HepG2 (cell line): ENCODE measurements around the gene NCOA7. TPM values are rescaled to one million over a fixed set of nuclear protein-coding genes. Genes with fewer than 3 reads are reported as not detected.

ENCODE experiments used
- ATF7-NPFF ChIP-seq: sonication (generic); formaldehyde crosslinking; IDR thresholded peaks from 2 replicates; pipeline ENCODE4 v1.8.1; 2023; ENCODE audit warnings: mild to moderate bottlenecking, low read depth, missing genetic modification reagents, moderate library complexity
- DPF2 ChIP-seq: sonication (generic); formaldehyde crosslinking; IDR thresholded peaks from 2 replicates; pipeline ENCODE4 v1.4.0; 2020; ENCODE audit warnings: mild to moderate bottlenecking, low read depth, missing genetic modification reagents, borderline replicate concordance
- FOXP4 ChIP-seq: sonication (generic); formaldehyde crosslinking; IDR thresholded peaks from 2 replicates; pipeline ENCODE4 v1.4.0; 2020; ENCODE audit warnings: missing genetic modification reagents
- GABPB1 ChIP-seq: IDR thresholded peaks from 2 replicates; pipeline ENCODE4 v1.6.1; 2016; ENCODE audit warnings: mild to moderate bottlenecking, missing genetic modification reagents, moderate library complexity, missing compliant biosample characterization
- HOXA3 ChIP-seq: sonication (generic); formaldehyde crosslinking; IDR thresholded peaks from 2 replicates; pipeline ENCODE4 v1.5.0; 2020; ENCODE audit warnings: missing genetic modification reagents
- HOXA9 ChIP-seq: sonication (generic); formaldehyde crosslinking; IDR thresholded peaks from 2 replicates; pipeline ENCODE4 v1.8.1; 2022; ENCODE audit warnings: missing genetic modification reagents, mild to moderate bottlenecking, moderate library complexity, borderline replicate concordance
- ISX ChIP-seq: sonication (generic); formaldehyde crosslinking; conservative IDR thresholded peaks from 2 replicates; pipeline ENCODE4 v1.5.0; 2020; ENCODE audit warnings: missing genetic modification reagents
- KDM2A ChIP-seq: sonication (generic); formaldehyde crosslinking; IDR thresholded peaks from 2 replicates; pipeline ENCODE4 v1.4.0; 2020; ENCODE audit warnings: low read depth, missing genetic modification reagents, borderline replicate concordance
- KLF12 ChIP-seq: sonication (generic); formaldehyde crosslinking; IDR thresholded peaks from 2 replicates; pipeline ENCODE4 v1.4.0; 2020; ENCODE audit warnings: missing genetic modification reagents, borderline replicate concordance
- MEIS2 ChIP-seq: sonication (generic); formaldehyde crosslinking; IDR thresholded peaks from 2 replicates; pipeline ENCODE4 v1.9.0; 2021; ENCODE audit warnings: mild to moderate bottlenecking, missing genetic modification reagents
- MLLT10 ChIP-seq: sonication (generic); formaldehyde crosslinking; IDR thresholded peaks from 2 replicates; pipeline ENCODE4 v1.4.0; 2020; ENCODE audit warnings: missing genetic modification reagents
- NCOA1 ChIP-seq: sonication (generic); formaldehyde crosslinking; IDR thresholded peaks from 2 replicates; pipeline ENCODE4 v1.9.0; 2021; ENCODE audit warnings: missing genetic modification reagents
- PAF1 ChIP-seq: IDR thresholded peaks from 2 replicates; pipeline ENCODE4 v1.6.1; 2016; ENCODE audit warnings: missing genetic modification reagents, missing compliant biosample characterization
- POLR2AphosphoS2 ChIP-seq: IDR thresholded peaks from 2 replicates; pipeline ENCODE4 v1.6.1; 2011; ENCODE audit warnings: low read depth, low read length, improper control_type of control experiment
- RXRA ChIP-seq: sonication (generic); formaldehyde crosslinking; IDR thresholded peaks from 2 replicates; pipeline ENCODE4 v1.5.1; 2020; ENCODE audit warnings: missing genetic modification reagents
- TARDBP ChIP-seq: sonication (generic); formaldehyde crosslinking; IDR thresholded peaks from 2 replicates; pipeline ENCODE4 v1.8.0; 2022; ENCODE audit warnings: mild to moderate bottlenecking, missing genetic modification reagents
- THAP9 ChIP-seq: sonication (generic); formaldehyde crosslinking; IDR thresholded peaks from 2 replicates; pipeline ENCODE4; 2020; ENCODE audit warnings: missing genetic modification reagents, mild to moderate bottlenecking, borderline replicate concordance
- TIGD3 ChIP-seq: sonication (generic); formaldehyde crosslinking; IDR thresholded peaks from 2 replicates; pipeline ENCODE4 v1.5.1; 2020; ENCODE audit warnings: mild to moderate bottlenecking, missing genetic modification reagents, borderline replicate concordance
- YEATS4 ChIP-seq: sonication (generic); formaldehyde crosslinking; IDR thresholded peaks from 2 replicates; pipeline ENCODE4 v1.4.0; 2020; ENCODE audit warnings: missing genetic modification reagents, borderline replicate concordance
- ZMYM4 ChIP-seq: sonication (generic); formaldehyde crosslinking; IDR thresholded peaks from 2 replicates; pipeline ENCODE4 v1.8.1; 2023; ENCODE audit warnings: mild to moderate bottlenecking, missing genetic modification reagents
- ZNF225 ChIP-seq: sonication (generic); formaldehyde crosslinking; IDR thresholded peaks from 2 replicates; pipeline ENCODE4 v1.4.0; 2020; ENCODE audit warnings: mild to moderate bottlenecking, missing genetic modification reagents
- ZNF274 ChIP-seq: sonication (generic); formaldehyde crosslinking; IDR thresholded peaks from 2 replicates; pipeline ENCODE4 v1.5.1; 2020; ENCODE audit warnings: mild to moderate bottlenecking, missing genetic modification reagents
- ZNF280B ChIP-seq: sonication (generic); formaldehyde crosslinking; IDR thresholded peaks from 2 replicates; pipeline ENCODE4 v1.5.0; 2020; ENCODE audit warnings: missing genetic modification reagents, mild to moderate bottlenecking, borderline replicate concordance
- ZNF776 ChIP-seq: sonication (generic); formaldehyde crosslinking; IDR thresholded peaks from 2 replicates; pipeline ENCODE4 v1.4.0; 2020; ENCODE audit warnings: mild to moderate bottlenecking, missing genetic modification reagents
- polyA plus RNA-seq, 8 experiments: library from polyadenylated mRNA; depleted of rRNA in 3 of 8; stranded (reverse) in 7 of 8; unstranded in 1 of 8; fragments of >200 nt; fragmentation: Illumina TruSeq in 4 of 8; extraction: Trizol in 4 of 8; gene quantifications; 2 replicates each; pipeline versions ENCODE4 v1.2.1 to v1.2.3, GENCODE V29; 2011 to 2016; ENCODE audit warnings: low read depth in 4 of 8, missing spikeins in 1 of 8, mixed read lengths in 1 of 8; ENCODE audit not compliant: insufficient read depth in 1 of 8
- total RNA-seq, 5 experiments: library from RNA; depleted of rRNA; stranded (reverse); fragments of >200 nt; fragmentation: Illumina TruSeq; extraction: Trizol; gene quantifications; 2 replicates each; pipeline ENCODE4 v1.2.3, GENCODE V29; 2016; ENCODE audit warnings: low read depth in 1 of 5

NCOA7 gene
- total and polyA plus RNA-seq, 2 of the 13 experiments (the other 11 are each of a cell fraction or from before 2014, with no cell fraction given), result 13.6 to 20.8 TPM

GRCh38 chr6:125953502-125953875 lies 162.7 kb downstream of the NCOA7 start (continued):
- no peak for TF ChIP-seq DPF2 (CRISPR knock-in tag)
- TF ChIP-seq FOXP4, result no peak
- TF ChIP-seq MEIS2 (CRISPR knock-in tag), result no peak
- no peak for TF ChIP-seq MLLT10 (CRISPR knock-in tag)
- TF ChIP-seq ISX (CRISPR knock-in tag), result no peak
- peak; percentile 37; the same call in 1 of the 2 replicates for TF ChIP-seq RXRA (CRISPR knock-in tag)
- TF ChIP-seq PAF1 (CRISPR knock-in tag), result no peak
- TF ChIP-seq ZNF225 (CRISPR knock-in tag), result peak; percentile 49; the same call in 1 of the 2 replicates
- TF ChIP-seq KDM2A, result peak; percentile 39
- no peak for TF ChIP-seq POLR2AphosphoS2
- peak; percentile 90 for TF ChIP-seq NCOA1
- peak; percentile 29; the same call in 1 of the 2 replicates for TF ChIP-seq GABPB1 (CRISPR knock-in tag)
- TF ChIP-seq ATF7-NPFF, result no peak
- TF ChIP-seq THAP9 (CRISPR knock-in tag), result peak; percentile 69
- TF ChIP-seq TARDBP (CRISPR knock-in tag), result peak; percentile 21; the same call in 1 of the 2 replicates
- TF ChIP-seq ZNF776 (CRISPR knock-in tag), result peak; percentile 48; the same call in 1 of the 2 replicates
- no peak for TF ChIP-seq TIGD3
- TF ChIP-seq HOXA9 (CRISPR knock-in tag), result 0 out of 2 replicates have a peak, but pooled peaks have one; percentile 33
- TF ChIP-seq ZMYM4 (CRISPR knock-in tag), result peak; percentile 71
- TF ChIP-seq YEATS4 (CRISPR knock-in tag), result peak; percentile 36; the same call in 1 of the 2 replicates
- 0 out of 2 replicates have a peak, but pooled peaks have one; percentile 18 for TF ChIP-seq HOXA3 (CRISPR knock-in tag)
- TF ChIP-seq KLF12 (CRISPR knock-in tag), result no peak
- peak; percentile 46; the same call in 1 of the 2 replicates for TF ChIP-seq ZNF274 (CRISPR knock-in tag)
- peak; percentile 85; the same call in 1 of the 2 replicates for TF ChIP-seq ZNF280B
